ENCODE measurements around the gene TLE1.

DNA sequence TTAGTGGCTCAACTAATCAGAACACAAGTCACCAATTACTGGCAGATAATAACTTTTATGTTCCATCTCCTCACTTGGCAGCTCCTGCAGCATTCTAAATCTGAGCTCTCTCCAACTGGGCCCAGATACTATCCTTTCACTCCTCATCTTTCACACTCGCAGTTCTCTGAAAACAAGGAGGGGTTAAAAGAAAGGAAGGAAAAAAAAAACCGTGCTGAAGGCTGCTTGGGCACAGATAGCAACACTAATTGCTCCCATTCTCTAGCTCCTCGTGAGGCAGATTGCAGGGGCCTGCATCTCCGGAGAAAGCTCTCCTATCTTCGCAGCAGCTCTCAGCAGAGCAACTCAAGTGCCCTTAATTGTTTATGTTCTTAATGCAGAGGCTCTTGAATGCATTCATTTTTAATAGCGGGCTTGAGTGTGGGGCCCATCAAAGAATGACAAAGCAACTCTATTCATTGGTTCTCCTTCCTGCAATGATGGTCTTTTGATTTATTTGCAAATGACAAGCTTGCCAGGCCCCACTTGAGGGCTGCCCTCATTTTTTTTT is 23.9 kb downstream of the TLE1 start:
- TF ChIP-seq EZH2 (IDR thresholded peaks at IDR 0.05) (no peak), YY1 (IDR thresholded peaks at IDR 0.05; ENCODE audit: extremely low read depth, insufficient replicate concordance, low read depth, low read length) (no peak), ZNF274 (IDR thresholded peaks at IDR 0.05; ENCODE audit: low read depth, low read length) (no peak), RAD21 (IDR thresholded peaks at IDR 0.05; ENCODE audit: low read depth) (no peak), POLR2A (IDR thresholded peaks at IDR 0.05; ENCODE audit: borderline replicate concordance, extremely low read depth, insufficient read depth, insufficient read length) (no peak), EZH2phosphoT487 (IDR thresholded peaks at IDR 0.05; ENCODE audit: borderline replicate concordance) (no peak), POLR2AphosphoS5 (IDR thresholded peaks at IDR 0.05; ENCODE audit: low read depth, low read length) (no peak), SP1 (IDR thresholded peaks at IDR 0.05; ENCODE audit: low read depth) (no peak), JUND (IDR thresholded peaks at IDR 0.05) (no peak)
- TF ChIP-seq, protein P1, sequence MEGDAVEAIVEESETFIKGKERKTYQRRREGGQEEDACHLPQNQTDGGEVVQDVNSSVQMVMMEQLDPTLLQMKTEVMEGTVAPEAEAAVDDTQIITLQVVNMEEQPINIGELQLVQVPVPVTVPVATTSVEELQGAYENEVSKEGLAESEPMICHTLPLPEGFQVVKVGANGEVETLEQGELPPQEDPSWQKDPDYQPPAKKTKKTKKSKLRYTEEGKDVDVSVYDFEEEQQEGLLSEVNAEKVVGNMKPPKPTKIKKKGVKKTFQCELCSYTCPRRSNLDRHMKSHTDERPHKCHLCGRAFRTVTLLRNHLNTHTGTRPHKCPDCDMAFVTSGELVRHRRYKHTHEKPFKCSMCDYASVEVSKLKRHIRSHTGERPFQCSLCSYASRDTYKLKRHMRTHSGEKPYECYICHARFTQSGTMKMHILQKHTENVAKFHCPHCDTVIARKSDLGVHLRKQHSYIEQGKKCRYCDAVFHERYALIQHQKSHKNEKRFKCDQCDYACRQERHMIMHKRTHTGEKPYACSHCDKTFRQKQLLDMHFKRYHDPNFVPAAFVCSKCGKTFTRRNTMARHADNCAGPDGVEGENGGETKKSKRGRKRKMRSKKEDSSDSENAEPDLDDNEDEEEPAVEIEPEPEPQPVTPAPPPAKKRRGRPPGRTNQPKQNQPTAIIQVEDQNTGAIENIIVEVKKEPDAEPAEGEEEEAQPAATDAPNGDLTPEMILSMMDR (IDR thresholded peaks at IDR 0.05 in 2 of 3, conservative IDR thresholded peaks at IDR 0.05 in 1 of 3; ENCODE audit: borderline replicate concordance in 1 of 3, insufficient read depth in 1 of 3, low read depth in 2 of 3, low read length in 2 of 3), result no peak
- TF ChIP-seq, protein P2, sequence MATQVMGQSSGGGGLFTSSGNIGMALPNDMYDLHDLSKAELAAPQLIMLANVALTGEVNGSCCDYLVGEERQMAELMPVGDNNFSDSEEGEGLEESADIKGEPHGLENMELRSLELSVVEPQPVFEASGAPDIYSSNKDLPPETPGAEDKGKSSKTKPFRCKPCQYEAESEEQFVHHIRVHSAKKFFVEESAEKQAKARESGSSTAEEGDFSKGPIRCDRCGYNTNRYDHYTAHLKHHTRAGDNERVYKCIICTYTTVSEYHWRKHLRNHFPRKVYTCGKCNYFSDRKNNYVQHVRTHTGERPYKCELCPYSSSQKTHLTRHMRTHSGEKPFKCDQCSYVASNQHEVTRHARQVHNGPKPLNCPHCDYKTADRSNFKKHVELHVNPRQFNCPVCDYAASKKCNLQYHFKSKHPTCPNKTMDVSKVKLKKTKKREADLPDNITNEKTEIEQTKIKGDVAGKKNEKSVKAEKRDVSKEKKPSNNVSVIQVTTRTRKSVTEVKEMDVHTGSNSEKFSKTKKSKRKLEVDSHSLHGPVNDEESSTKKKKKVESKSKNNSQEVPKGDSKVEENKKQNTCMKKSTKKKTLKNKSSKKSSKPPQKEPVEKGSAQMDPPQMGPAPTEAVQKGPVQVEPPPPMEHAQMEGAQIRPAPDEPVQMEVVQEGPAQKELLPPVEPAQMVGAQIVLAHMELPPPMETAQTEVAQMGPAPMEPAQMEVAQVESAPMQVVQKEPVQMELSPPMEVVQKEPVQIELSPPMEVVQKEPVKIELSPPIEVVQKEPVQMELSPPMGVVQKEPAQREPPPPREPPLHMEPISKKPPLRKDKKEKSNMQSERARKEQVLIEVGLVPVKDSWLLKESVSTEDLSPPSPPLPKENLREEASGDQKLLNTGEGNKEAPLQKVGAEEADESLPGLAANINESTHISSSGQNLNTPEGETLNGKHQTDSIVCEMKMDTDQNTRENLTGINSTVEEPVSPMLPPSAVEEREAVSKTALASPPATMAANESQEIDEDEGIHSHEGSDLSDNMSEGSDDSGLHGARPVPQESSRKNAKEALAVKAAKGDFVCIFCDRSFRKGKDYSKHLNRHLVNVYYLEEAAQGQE (IDR thresholded peaks at IDR 0.05; ENCODE audit: low read depth), result no peak
- TF ChIP-seq, protein P3, sequence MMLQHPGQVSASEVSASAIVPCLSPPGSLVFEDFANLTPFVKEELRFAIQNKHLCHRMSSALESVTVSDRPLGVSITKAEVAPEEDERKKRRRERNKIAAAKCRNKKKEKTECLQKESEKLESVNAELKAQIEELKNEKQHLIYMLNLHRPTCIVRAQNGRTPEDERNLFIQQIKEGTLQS (IDR thresholded peaks at IDR 0.05), result no peak
- TF ChIP-seq, protein P4, sequence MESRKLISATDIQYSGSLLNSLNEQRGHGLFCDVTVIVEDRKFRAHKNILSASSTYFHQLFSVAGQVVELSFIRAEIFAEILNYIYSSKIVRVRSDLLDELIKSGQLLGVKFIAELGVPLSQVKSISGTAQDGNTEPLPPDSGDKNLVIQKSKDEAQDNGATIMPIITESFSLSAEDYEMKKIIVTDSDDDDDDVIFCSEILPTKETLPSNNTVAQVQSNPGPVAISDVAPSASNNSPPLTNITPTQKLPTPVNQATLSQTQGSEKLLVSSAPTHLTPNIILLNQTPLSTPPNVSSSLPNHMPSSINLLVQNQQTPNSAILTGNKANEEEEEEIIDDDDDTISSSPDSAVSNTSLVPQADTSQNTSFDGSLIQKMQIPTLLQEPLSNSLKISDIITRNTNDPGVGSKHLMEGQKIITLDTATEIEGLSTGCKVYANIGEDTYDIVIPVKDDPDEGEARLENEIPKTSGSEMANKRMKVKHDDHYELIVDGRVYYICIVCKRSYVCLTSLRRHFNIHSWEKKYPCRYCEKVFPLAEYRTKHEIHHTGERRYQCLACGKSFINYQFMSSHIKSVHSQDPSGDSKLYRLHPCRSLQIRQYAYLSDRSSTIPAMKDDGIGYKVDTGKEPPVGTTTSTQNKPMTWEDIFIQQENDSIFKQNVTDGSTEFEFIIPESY (IDR thresholded peaks at IDR 0.05; ENCODE audit: extremely low read depth, insufficient replicate concordance, low read length), result no peak

Measured in HCT116 (cell line).